Fibroblast of upper back skin (primary cell): ENCODE data around the gene VOPP1.
"Not testable (repeated sequence)": the region's sequence is repeated elsewhere in the genome, so short reads cannot be mapped to it uniquely, and the experiment has no call there.

Source experiments
- DNase-seq: peaks from one replicate; pipeline ENCODE4 v3.0.0-alpha.2; 2013

Gene VOPP1

DNA sequence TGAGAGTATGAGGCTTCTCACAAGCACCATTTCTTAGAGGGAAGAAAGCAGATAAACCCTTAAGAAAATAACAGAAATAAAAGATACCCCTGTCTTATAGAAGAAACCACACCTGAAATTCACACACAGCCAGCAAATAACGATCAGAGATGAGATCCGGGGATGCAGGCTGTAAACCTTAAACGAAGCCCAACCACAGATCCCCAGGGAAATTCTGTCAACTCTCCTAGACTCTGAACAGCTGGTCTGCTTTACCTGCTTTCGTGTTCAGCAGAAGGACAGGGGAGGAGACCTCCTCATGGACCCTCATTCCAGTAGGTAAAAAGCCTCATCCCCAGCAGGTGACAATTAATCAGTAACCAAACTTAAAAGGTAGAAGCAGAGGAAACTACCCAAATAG is 45.0 kb downstream of the VOPP1 start:
- no peak for DNase-seq

DNA sequence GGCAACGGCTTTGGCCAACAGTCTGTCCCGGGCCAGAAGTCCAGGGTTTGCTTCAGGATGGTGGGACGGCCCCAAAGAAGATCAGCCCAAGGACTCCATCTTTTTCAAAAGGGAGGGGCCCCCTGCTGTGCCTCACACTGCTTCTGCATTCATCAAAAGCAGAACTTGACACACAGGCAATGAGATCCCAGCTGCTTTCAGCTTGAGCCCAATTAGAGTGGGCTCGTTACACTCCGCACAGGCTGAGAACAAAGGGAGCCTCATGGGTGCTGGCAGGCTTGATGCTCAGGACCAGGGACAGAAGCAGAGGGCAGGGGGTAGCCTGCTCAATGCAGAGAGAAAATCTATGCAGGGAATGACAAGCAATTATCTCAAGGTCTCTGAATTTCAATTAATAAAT is 45.5 kb downstream of the VOPP1 start:
- no peak for DNase-seq

DNA sequence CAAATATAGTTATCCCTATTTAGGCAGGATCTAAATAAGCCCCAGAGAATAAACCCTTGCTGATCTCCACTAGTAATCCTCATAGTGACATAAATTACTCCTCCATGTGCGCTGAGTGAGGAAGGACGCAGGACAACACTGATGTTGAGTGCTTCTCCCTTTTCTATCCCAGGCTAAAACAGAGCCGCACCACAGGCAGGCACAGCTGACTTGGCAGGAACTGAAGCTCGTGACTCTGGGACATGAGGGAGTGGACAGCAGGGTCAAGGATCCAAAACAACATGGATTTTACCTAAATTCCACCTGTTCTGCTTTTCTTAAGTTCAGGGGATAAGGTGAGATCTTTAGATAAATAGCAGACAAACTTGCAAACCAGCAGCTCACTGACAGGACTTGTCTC is 46.0 kb downstream of the VOPP1 start:
- no peak for DNase-seq

DNA sequence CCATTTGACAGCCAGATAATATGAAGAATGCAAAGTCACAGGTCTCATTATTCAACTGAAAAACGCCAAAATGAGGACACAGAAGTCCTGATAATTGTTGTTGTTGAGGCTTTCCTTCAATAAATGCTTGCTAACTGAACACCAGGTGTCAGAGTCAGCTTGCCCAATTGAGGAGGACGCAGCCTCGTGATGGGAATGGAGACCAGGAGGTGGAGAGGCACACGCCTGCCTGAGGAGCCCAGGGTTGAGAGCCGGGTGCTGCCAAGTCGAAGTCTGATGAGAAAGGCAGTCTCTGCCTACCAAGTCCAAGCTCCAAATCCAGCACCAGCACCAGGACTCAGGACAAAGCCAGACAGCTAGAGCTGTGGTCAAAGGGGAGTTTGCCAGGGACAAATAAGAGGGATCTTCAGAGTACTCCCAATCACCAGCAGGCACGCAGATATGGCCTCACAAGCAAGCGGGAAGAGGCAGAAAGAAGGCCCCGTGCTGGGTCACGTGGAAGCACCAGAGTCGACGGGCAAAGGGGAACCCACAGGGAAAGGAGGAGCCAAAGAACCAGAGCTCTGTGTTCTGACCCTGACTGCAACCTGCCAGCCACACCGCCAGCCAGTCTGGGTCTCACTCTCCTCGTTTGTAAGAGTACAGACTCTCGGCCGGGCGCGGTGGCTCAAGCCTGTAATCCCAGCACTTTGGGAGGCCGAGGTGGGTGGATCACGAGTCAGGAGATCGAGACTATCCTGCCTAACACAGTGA is 47.6 kb downstream of the VOPP1 start:
- DNase-seq = no peak

DNA sequence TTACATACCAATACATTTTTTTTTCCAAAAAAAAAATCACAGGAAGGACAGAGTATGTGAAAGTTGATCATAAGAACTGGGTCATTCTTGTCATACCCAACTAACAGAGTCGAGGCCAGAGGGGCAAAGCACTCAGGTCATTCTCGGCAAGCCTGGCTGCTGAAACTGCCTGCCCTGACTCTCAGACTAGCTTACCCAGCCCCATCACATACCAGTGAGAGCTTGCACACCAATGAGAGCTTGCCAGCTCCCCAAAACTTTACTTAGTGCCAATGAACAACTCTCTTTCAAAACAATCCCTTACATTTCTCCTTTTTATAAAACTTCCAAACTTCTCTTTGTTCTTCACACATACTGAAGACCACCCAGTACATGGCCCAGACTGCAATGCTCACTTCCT is 48.9 kb downstream of the VOPP1 start:
- DNase-seq = no peak

DNA sequence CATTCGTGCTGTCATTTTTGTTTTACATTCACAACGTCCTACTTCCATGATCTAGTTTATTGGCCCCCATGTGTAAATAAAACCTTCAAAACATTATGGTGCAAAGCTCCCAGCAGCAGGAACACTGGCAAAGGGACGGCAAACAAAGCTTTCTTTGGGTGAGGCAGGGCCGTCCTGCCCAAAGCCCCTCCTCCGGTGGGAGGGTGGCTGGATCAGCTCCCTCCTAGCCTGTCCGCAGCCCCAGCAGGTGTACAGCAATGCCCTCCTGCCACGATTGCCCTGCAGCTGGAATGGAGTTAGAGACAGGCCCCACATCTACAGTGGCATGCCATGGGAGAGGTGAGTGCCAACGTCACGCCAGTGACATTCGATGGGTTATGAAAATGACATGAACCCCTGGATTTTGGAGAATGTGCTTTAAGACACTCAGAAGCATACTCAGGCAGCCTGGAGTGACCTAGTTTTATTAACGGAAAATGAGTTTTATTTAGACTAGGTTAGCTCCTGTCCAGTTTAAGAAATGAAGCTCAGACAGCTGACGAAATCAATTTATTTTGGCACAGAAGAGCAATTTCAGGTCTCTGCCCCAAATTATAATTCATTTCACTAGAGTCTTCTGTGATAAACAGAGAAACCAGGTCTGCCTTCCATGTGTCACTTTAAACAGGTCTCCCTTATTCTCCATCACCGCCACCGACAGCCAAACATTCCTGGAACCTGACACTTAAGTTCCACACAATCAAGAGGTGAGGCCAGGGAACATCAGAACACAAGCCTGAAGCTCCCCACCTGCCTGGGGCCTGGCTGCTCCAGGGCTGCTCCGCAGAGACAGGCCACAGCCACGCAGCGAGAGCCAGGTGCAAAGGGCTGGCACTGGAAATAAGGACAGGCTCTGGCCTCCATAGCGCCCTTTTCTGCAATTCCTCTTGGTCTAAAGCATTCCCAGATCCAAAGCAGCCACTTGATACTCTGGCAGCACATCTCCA is 50.1 kb downstream of the VOPP1 start:
- DNase-seq = no peak

DNA sequence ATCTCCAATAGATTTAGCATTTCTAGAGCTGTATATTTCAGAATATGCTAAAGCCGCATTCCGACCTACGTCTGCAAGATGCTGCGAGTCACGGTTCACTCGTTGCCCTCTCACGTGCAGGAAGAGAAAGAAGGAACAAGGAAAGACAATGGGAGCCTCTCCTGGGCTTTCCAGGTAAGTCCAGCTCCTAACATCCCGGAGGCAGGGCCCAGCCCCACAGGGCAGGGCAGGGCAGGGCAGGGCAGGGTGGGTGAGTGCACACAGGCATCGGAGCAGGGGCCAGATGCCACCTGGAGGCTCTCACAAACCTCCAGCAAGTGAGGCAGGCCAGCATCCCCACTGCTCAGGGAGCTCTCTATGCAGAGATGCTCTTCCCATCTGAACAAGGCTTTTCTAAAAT is 50.8 kb downstream of the VOPP1 start:
- no peak for DNase-seq

DNA sequence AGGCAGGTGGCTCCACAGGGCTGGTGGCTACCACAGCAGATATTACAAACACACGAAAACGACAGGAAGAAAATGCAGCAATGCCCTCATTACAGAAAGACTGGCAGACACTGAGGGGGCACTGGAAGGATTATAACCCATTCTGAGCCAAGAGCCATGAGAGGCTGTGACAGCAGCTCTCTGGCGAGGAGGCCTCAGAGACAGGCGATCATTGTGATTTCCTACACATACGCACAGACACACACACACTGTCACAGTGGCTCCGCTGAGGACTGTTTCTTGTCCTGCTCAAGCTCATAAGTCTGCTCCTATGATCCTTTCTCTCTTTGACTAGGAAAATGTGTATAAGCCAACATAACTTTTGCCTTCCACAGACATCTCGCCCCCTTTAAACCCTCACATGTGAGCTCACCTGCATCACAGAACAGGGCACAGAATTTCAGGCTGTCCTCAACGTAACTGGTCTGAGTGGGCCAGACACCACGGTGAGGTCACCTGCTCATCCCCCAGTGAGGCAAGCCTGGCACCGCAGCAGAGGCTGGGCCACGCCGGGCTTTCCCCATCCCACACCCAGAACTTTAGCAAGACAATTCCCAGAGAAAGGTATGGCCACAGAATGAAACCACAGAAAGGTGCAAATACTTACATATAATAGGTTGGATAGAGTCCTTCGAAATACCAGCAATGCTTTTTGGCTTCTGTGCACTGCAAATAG is 51.7 kb downstream of the VOPP1 start:
- DNase-seq = no peak

DNA sequence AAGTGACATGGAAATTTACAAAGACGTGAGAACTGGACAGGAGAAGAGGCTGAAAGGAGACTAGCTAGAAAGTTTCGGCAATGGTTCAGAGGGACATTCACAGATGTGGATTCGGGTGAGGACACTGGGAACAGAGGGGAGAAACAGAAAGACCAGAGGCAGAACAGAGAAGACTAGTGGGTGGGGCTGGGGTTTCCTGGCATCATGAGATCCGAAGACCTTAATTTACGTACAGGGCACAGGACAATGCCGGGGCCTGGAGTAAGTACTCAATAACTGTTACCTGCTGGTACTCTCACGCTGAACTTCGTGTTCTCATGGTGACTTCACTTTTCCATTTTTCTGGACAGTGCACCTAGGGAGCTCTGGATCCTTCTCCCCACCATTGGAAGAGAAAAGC is 53.5 kb downstream of the VOPP1 start:
- DNase-seq = no peak

DNA sequence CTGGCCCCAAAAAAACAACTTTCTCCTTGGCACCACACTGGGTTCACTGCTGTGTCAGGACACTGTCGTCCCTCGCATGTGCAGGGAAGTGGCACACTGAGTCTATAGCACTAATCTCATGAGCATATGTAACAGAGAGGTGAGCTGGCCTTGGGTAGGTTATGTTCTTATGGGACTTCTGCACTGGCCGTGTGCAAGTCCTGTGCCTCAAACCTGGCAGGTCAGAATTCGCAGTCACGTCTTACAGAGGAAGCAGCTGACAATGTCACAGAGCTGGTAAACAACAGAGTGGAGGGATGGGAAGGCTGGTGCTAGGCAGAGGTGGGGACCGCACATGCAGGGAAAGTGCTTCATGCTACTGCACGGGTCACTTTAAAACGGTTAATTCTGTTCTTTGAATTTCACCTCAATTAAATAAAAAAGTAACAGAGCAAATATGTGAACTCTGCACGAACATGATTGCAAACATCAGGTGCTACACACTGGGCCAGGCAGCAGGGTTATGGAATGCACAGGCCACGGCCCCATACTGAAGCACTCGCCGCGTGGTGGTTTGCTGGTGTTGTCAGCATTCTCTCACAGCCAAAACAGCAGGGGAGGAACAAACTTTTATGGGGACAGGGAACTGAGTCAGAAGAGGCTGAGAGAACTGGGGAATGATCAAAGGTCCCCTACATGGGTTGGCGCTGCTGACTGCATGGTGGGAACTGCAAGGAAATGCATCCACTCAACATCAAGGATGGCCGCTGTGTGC is 54.2 kb downstream of the VOPP1 start:
- no peak for DNase-seq

DNA sequence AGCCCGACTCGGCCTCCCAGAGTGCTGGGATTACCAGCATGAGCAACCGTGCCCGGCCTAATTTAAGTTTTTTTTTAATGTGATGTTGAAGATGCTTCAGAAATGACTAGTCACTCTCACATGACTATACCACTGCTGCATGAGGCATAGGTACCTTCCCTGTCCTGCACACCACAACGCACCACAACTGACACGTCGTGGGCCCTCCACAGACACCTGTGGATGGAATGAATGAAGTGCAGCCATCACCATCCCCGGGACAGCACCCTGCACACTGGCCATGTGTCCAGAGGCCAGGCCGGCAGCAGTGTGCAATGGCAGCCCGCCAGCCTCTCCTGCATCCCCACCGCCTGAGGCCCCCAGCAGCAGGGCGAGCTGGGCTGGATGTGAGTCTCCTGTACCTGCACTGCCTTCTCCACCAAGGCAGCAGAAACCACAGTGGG is 55.1 kb downstream of the VOPP1 start:
- DNase-seq = no peak

DNA sequence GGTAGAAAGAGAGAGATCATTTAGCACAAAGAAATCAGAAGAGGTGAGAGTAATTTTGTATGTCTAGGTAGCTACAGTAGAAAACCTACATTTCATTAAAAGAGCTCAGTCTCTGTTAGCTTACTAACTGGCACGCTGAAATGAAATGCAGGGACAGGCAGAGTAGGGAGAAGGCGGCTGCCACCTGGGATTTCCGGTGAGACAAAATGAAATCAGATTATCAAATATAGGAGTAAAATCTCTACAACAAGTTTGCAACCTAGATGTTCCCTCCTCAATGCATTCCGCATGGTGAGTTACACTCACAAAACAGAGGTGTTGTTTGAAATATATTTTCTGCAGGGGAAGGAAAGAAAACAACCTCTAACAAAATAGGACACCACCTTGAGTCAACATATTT is 55.9 kb downstream of the VOPP1 start:
- no peak for DNase-seq

DNA sequence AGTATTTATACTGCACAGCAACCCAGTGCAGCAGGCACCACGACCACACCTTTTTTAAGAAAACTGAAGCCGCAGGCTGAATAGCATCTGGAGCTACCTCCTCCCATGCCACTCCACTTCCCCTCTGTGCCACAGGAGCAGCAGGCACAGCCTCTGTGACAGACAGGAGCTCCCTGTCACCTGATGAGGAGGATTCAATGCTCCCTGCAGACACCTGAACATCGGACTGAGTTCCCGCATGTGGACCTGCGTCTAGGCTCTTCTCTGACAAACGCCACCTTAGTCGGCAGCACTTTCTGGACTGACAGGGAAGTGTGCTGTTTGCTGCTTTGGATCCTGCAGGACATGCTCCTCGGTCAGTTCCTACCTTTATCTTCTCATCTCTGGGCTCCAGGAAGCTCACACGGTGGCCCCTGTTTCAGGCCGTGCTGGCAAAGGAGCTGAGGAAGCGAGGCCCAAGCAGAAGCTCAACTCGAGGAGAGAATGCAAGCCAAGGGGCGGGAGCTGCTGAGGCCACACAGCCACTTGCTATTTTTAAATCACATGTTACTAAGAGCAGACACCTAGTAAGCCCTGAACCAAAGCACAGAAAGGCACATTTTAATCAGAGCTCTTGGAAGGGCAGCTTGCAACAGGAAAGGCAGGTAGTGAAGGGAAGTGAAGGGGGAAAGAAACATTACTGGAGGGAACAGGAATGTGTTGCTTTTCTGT is 56.6 kb downstream of the VOPP1 start:
- no peak for DNase-seq

DNA sequence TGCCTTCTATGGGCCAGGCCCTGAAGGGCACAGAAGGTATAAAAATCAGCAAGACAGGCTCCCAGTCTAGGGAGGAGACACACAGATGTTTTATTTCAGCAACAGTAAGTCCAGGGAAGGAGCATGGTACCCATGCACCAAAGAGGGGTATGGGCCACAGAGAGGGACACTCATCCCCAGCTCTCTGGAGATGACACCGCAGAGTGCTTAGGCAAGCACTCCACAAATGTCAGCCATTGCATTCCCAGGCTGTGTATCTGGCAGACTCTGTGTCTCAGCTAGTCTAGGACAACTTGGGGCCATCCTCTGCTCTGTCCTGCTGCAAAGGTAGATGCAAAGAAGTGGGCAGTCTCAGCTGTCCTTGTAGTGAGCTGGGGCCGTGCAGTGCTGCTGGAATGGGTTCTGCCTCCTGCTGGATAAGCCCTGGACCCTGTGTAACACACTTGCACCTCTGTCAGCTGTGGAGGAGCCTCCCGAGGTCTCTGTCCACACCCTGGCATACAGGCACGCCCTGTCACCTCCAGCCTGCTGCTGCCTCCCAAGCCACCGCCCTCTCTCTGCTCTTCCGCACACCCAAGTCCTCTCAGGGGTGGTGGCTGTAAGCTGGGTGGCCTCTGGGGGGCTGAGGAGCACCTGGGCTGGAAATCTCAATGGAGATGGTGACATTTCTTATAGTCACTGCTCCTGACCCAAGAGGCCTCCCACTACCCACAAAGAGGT is 57.6 kb downstream of the VOPP1 start:
- DNase-seq = no peak

DNA sequence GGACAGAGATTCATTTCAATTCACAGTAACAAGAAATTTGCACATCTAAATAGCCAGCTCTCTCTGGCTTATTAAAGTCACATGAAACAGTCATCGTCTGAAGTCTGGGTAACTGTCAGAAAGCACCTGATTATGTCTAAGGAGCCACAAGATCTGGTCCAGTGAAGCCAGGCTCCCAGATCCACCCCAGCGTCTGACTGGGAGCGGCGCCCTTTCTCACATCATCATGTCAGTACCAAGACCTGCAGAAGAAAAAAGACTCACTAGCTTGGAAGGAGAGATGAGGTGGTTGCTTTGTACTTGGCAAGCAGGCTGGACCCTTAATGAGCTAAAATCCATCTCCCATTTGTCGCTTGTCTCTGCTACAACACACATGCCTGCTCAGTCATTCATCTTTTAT is 58.4 kb downstream of the VOPP1 start:
- no peak for DNase-seq

DNA sequence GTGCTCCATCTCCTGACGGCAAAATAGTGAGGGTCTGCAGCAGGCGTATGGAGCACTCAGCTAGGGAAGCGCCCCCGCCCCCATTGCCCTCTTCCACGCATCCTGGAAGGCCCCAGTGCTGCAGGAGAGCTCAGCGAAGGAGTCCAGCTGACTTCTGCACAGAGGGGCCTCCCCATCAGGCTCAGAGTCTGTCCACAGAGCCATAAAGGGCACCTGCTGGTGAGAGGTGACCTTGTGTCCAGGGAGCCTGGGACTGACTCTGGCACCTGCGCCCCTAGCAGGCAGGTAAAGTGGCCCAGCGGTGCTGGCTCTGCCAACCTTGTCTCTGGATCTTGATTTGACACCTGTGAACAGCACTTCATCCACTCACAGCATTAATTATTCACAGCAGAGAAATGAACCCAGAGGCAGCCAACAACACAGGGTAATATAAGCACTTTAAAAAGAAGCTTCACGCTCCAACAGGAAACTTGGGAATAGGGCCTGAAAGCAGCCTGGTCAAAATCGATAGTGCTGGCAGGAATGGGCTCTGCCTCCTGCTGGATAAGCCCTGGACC is 59.6 kb downstream of the VOPP1 start:
- no peak for DNase-seq

DNA sequence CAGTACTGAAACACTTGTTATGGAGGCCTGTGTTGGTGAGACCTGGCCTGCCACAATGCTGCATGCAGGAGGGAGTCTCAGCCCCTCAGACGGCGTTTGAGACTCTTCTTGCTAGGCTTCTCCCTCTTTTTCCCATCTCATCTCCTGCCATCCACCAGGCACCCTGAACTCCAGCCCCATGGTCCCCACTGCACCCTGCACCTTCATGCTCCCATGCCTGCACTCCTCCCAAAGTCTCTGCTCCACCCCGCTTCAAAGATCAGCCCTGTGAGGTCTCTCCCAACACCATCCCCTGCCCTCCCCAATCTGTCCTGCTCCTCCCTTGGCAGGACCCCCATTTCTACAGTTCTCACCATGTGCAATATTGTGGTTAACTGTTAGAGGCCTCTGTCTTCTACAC is 61.7 kb downstream of the VOPP1 start:
- DNase-seq = no peak

DNA sequence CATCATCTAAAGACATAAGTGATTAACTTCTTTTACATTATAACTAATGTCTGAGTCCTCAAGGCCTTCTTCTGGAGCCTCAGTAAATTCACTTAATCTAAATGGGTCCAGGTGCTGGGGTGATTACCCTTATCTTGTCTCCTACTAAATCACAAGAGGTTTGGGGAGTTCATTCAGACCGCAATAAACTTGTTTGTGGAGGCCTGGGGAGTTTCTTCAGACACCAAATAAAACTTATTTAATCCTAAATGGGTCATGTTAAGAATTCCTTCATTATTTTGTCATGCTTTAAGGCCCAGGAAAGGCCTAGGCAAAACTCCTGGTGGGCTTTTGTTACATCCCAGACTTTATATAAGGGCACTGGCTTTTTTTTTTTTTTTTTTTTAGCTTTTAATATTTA is 62.1 kb downstream of the VOPP1 start:
- not testable (repeated sequence) for DNase-seq

DNA sequence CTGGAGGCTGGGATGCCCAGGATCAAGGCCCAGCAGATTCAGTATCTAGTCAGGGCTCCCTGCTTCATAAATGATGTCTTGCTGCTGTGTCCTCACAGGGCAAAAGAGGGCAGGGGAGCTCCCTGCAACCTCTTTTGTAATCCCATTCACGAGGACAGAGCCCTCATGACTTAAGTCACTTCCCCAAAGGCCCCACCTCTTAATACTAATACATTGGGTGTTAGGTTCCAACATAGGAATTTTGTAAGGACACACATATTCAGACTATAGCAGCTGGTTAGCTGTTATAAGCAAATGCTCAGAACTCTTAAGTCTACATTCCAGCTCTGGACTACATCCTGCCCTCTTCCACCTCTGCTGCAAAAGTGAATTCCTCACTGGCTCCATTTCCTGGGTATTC is 63.0 kb downstream of the VOPP1 start:
- peak; percentile 56 for DNase-seq

DNA sequence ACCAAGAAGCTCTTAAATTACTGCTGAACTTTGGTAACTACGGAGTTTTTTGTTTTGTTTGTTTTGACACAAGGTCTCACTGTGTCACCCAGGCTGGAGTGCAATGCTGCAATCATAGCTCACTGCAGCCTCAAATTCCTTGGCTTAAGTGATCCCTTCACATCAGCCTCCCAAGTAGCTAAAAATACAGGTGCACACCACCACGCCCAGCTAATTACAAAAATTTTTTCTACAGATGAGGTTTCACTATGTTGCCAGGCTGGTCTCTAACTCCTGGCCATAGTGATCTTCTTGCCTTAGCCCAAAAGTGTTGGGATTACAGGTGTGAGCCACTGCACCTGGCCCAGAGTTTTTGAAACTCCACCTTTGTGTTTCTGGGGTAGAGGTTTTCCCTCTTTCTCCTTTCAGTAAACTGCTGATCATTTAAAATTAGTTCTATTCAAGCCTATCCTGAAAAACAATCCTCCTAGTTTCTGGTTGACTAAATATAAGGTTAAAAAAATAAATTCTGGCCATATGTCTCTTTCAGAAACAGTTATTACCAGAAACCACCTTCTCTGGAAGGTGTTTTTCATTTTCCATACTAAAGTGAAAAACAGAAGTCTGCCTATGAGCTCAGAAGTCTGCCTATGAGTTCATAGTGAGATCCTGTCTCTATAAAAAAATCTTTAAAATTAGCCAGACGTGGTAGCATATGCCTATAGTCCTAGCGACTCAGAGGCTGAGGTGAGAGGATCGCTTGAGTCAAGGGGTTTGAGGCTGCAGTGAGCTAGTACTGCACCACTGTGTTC is 63.9 kb downstream of the VOPP1 start:
- no peak for DNase-seq
